CD14-positive monocyte (primary cell): ENCODE data around the gene FHL3. TPM values are rescaled to one million over a fixed set of nuclear protein-coding genes. Genes with fewer than 3 reads are reported as not detected.

Experiments
- DNase-seq, 3 donors: peaks; one replicate each; pipeline ENCODE4 v3.0.0-alpha.2; 2011 to 2022
- H2AFZ ChIP-seq: 2 replicates; pipeline ENCODE4 v1.6.0; 2012; ENCODE audit warnings: mild to moderate bottlenecking, low read depth, low read length, inconsistent platforms; ENCODE audit not compliant: insufficient read depth, poor library complexity, severe bottlenecking
- H3K27ac ChIP-seq, 2 donors: 1 replicate in 1 of 2; 2 replicates in 1 of 2; pipeline ENCODE4 v1.5.1; 2012 to 2013; ENCODE audit warnings: low read length in 2 of 2, control low read depth in 1 of 2, inconsistent platforms in 1 of 2, low read depth in 1 of 2, mild to moderate bottlenecking in 1 of 2
- H3K27me3 ChIP-seq, 2 donors: one replicate each; pipeline versions ENCODE4 v1.6.0 to v1.6.1; 2011 to 2013; ENCODE audit warnings: low read length in 2 of 2; ENCODE audit not compliant: control insufficient read depth in 2 of 2, insufficient read depth in 2 of 2
- H3K36me3 ChIP-seq, 2 donors: replicated peaks in 1 of 2; 1 replicate in 1 of 2; 2 replicates in 1 of 2; pipeline versions ENCODE4 v1.5.1 to v1.6.1; 2012 to 2013; ENCODE audit warnings: low read length in 2 of 2, control low read depth in 1 of 2, inconsistent platforms in 1 of 2, mild to moderate bottlenecking in 1 of 2; ENCODE audit not compliant: insufficient read depth in 2 of 2, control insufficient read depth in 1 of 2
- H3K4me1 ChIP-seq, 2 donors: 1 replicate in 1 of 2; 2 replicates in 1 of 2; pipeline versions ENCODE4 v1.5.1 to v1.6.1; 2012 to 2013; ENCODE audit warnings: low read length in 2 of 2, control low read depth in 1 of 2, inconsistent platforms in 1 of 2, mild to moderate bottlenecking in 1 of 2, moderate library complexity in 1 of 2; ENCODE audit not compliant: insufficient read depth in 2 of 2, control insufficient read depth in 1 of 2
- H3K4me2 ChIP-seq: replicated peaks from 2 replicates; pipeline ENCODE3; 2012; ENCODE audit warnings: low read length, moderate library complexity, mild to moderate bottlenecking; ENCODE audit not compliant: poor library complexity, severe bottlenecking; ENCODE audit errors: extremely low read depth
- H3K4me3 ChIP-seq, 3 experiments: fragments of 200-600 bp in 1 of 3; sonication (generic) in 1 of 3; replicated peaks in 1 of 3; 1 replicate in 2 of 3; 2 replicates in 1 of 3; pipeline ENCODE4 v1.5.1; 2011 to 2013; ENCODE audit warnings: low read length in 3 of 3, mild to moderate bottlenecking in 3 of 3, control low read depth in 2 of 3, low read depth in 2 of 3, inconsistent platforms in 1 of 3, moderate library complexity in 1 of 3
- H3K79me2 ChIP-seq: 2 replicates; pipeline ENCODE4 v1.6.0; 2012; ENCODE audit warnings: mild to moderate bottlenecking, control low read depth, inconsistent platforms, low read length, moderate library complexity; ENCODE audit not compliant: insufficient read depth
- H3K9ac ChIP-seq: 2 replicates; pipeline ENCODE4 v1.6.0; 2017; ENCODE audit warnings: low read length, mild to moderate bottlenecking; ENCODE audit not compliant: insufficient read depth, poor library complexity, severe bottlenecking
- H3K9me3 ChIP-seq, 2 donors: replicated peaks in 1 of 2; 1 replicate in 1 of 2; 2 replicates in 1 of 2; pipeline versions ENCODE4 v1.5.1 to v1.6.1; 2012 to 2013; ENCODE audit warnings: low read length in 2 of 2, control low read depth in 1 of 2; ENCODE audit not compliant: control insufficient read depth in 1 of 2, insufficient read depth in 1 of 2
- H4K20me1 ChIP-seq: 2 replicates; pipeline ENCODE4 v1.6.0; 2012; ENCODE audit warnings: mild to moderate bottlenecking, low read length, control low read depth, moderate library complexity; ENCODE audit not compliant: insufficient read depth
- H3K27ac Mint-ChIP-seq, 7 donors: one replicate each; pipeline ENCODE4 v1.8.0; 2020; ENCODE audit warnings: mild to moderate bottlenecking in 7 of 7, mixed read lengths in 7 of 7, moderate library complexity in 6 of 7, inconsistent platforms in 2 of 7
- H3K27me3 Mint-ChIP-seq, 3 donors: one replicate each; pipeline ENCODE4 v1.8.0; 2021 to 2022; ENCODE audit warnings: low read depth in 3 of 3, mild to moderate bottlenecking in 3 of 3, mixed read lengths in 3 of 3, moderate library complexity in 3 of 3, inconsistent platforms in 1 of 3
- H3K36me3 Mint-ChIP-seq, 2 donors: one replicate each; pipeline ENCODE4 v1.8.0; 2020; ENCODE audit warnings: mixed read lengths in 2 of 2, inconsistent platforms in 1 of 2, mild to moderate bottlenecking in 1 of 2
- H3K4me1 Mint-ChIP-seq: one replicate; pipeline ENCODE4 v1.8.0; 2020; ENCODE audit warnings: mild to moderate bottlenecking, mixed read lengths
- H3K4me3 Mint-ChIP-seq, 2 donors: one replicate each; pipeline ENCODE4 v1.8.0; 2020; ENCODE audit warnings: mild to moderate bottlenecking in 2 of 2, mixed read lengths in 2 of 2, moderate library complexity in 1 of 2
- H3K9me3 Mint-ChIP-seq, 7 donors: one replicate each; pipeline ENCODE4 v1.8.0; 2020 to 2022; ENCODE audit warnings: mixed read lengths in 7 of 7, mild to moderate bottlenecking in 6 of 7, moderate library complexity in 6 of 7, inconsistent platforms in 2 of 7
- CTCF ChIP-seq: fragments of 200-600 bp; IDR thresholded peaks from one replicate; pipeline ENCODE4 v1.8.0; 2022; ENCODE audit warnings: antibody characterized with exemption, mild to moderate bottlenecking
- WGBS: methylation state at CpG from one replicate; pipeline ENCODE4 v1.1.5; 2013; ENCODE audit warnings: missing lambda C conversion rate; ENCODE audit not compliant: insufficient coverage; 5-methylcytosine and 5-hydroxymethylcytosine counted together
- intact Hi-C, 2 donors: fragments of 100-400 bp; cut with micrococcal nuclease; formaldehyde crosslinking; loops; one replicate each; pipeline versions ENCODE4 v1.15.0 to v1.15.1; 2023
- polyA plus RNA-seq, 3 donors: library from polyadenylated mRNA; depleted of rRNA in 1 of 3; unstranded in 2 of 3; stranded (reverse) in 1 of 3; fragments of 300-500 nt in 2 of 3; fragments of >200 nt in 1 of 3; fragmentation: Illumina TruSeq in 2 of 3; gene quantifications; 1 replicate in 2 of 3; 2 replicates in 1 of 3; pipeline ENCODE4 v1.2.3, GENCODE V29; 2012 to 2021

The FHL3 gene
- polyA plus RNA-seq, 3 donors, result 24.7 to 32.3 (median 26.1) TPM

GRCh38 chr1:38009088-38009840 lies 4.0 kb upstream of the FHL3 start:
- peak; percentile 67 to 81 (median 79) for DNase-seq
- H3K27ac ChIP-seq, result peak overlapping the region; percentile 73 to 92
- peak overlapping the region; percentile 80 for H2AFZ ChIP-seq

More at GRCh38 chr1:38009088-38009840, 4.0 kb upstream of the FHL3 start:
- H3K27me3 Mint-ChIP-seq, result no peaks in the 10 kb centered on the region
- peak overlapping the region; percentile 40 for H3K4me2 ChIP-seq
- H3K9me3 ChIP-seq, result peaks cover 0 to 4% of the 10 kb centered on the region in 2 donors
- H3K9me3 Mint-ChIP-seq, result peaks cover 0 to 8% (median 3%) of the 10 kb centered on the region in 7 donors
- H4K20me1 ChIP-seq, result peaks cover 4% of the 10 kb centered on the region
- no peak overlapping the region for H3K4me3 Mint-ChIP-seq
- H3K36me3 ChIP-seq, result peaks cover 0 to 4% of the 10 kb centered on the region in 2 donors
- intact Hi-C loops, result loop anchor here in 1 of 2 donors (10.0 kb wide), 1 partner anchor 194 kb away; no protein-coding TSS in a partner anchor
- WGBS, result 89% methylated on average over 6 of the region's 8 CpGs
- H3K27me3 ChIP-seq, result no peaks in the 10 kb centered on the region
- no peaks in the 10 kb centered on the region for H3K36me3 Mint-ChIP-seq
- peaks cover 51% of the 10 kb centered on the region for H3K4me1 Mint-ChIP-seq
- H3K4me1 ChIP-seq, result peaks cover 45 to 61% of the 10 kb centered on the region in 2 donors
- H3K9ac ChIP-seq, result peak overlapping the region; percentile 52
- peaks cover 24% of the 10 kb centered on the region for H3K79me2 ChIP-seq
- H3K27ac Mint-ChIP-seq, result peak overlapping the region; percentile 84 to 96 (median 93)
- no peak for TF ChIP-seq CTCF
- peak overlapping the region in 1 of 3 experiments; percentile 18 for H3K4me3 ChIP-seq
